ENCODE results near the gene CCNDBP1. TPM values are rescaled to one million over a fixed set of nuclear protein-coding genes. Genes with fewer than 3 reads are reported as not detected.
"Not testable (repeated sequence)": the region's sequence is repeated elsewhere in the genome, so short reads cannot be mapped to it uniquely, and the experiment has no call there.

The CCNDBP1 gene
- 62.0 TPM for total RNA-seq

DNA sequence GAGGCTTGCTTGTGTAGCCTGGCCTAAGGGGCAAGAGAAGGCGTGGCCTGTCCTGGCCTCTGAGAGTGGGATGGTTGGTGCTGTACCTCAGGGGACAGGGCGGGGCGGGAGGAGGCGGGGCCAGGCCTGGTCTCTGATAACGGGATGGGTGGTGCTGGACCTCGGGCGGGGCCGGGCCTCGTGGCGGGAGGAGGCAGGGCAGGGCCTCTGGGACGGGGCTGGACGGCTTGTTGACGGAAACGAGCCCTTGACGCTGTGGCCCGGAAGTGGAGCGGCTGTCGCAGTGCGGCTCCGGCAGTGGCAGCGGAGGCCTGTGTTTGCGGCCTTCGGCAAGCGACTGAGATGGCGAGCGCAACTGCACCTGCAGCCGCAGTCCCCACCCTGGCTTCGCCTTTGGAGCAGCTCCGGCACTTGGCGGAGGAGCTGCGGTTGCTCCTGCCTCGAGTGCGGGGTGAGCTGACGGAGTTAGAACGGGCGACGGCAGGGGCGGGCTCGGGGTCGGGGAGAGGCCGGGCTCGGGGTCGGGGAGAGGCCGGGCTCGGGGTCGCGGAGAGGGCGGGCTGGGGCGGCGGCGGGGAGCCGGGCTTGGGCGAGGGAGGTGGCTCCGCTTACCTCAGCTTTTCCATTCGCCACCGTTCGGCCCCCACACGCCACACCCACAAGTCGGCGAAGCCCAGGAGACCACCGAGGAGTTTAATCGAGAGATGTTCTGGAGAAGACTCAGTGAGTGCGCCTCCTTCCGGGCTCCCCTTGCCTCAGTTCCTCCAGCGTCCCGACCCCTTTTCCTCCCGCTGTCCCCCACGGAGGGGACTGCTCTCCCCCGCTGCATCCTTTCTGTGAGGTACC, at the start of gene CCNDBP1:
Gene CCNDBP1, plus strand, starts transcription at position 247 of the 846 bp plus-strand sequence. Its CDS starts 96 bp downstream, at position 343.
- peak; percentile 94 for DNase-seq (ENCODE audit: low spot score)

- DNase-seq (ENCODE audit: low spot score) = no peak
These were observed 41.8 kb upstream of the CCNDBP1 start for GRCh38 chr15:43143203-43143941.

- no peak for DNase-seq (ENCODE audit: low spot score)
These were observed 40.7 kb upstream of the CCNDBP1 start for GRCh38 chr15:43144512-43144911.

- DNase-seq (ENCODE audit: low spot score) = no peak
These were observed 39.0 kb upstream of the CCNDBP1 start for GRCh38 chr15:43146184-43146583.

- DNase-seq (ENCODE audit: low spot score) = no peak
These were observed 34.8 kb upstream of the CCNDBP1 start for GRCh38 chr15:43150191-43150929.

DNA sequence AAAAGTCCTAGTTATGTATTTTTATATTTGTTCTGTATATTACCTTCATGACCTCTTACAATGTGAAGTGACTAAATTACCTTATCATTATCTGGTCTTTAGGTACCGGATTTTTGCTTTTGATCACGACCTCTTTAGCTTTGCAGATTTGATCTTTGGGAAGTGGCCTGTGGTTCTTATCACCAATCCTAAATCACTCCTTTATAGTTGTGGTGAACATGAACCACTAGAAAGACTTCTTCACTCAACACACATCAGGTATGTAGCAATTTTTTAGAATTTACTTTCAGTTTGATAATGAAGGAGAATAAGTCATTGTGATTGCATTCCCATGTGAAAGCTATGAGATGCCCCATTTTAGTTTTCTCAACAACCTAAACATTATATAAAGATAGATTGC, 33.5 kb upstream of the CCNDBP1 start:
- no peak for DNase-seq (ENCODE audit: low spot score)

- DNase-seq (ENCODE audit: low spot score) = no peak
These were observed 31.9 kb upstream of the CCNDBP1 start for GRCh38 chr15:43153269-43153668.

GRCh38 chr15:43165801-43166325, 19.3 kb upstream of the CCNDBP1 start:
- no peak for DNase-seq (ENCODE audit: low spot score)

DNA sequence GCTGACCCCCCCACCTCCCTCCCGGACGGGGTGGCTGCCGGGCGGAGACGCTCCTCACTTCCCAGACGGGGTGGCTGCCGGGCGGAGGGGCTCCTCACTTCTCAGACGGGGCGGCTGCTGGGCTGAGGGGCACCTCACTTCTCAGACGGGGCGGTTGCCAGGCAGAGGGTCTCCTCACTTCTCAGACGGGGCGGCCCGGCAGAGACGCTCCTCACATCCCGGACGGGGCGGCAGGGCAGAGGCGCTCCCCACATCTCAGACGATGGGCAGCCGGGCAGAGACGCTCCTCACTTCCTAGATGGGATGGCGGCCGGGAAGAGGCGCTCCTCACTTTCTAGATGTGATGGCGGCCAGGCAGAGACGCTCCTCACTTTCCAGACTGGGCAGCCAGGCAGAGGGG, 17.9 kb upstream of the CCNDBP1 start:
- not testable (repeated sequence) for DNase-seq (ENCODE audit: low spot score)

DNA sequence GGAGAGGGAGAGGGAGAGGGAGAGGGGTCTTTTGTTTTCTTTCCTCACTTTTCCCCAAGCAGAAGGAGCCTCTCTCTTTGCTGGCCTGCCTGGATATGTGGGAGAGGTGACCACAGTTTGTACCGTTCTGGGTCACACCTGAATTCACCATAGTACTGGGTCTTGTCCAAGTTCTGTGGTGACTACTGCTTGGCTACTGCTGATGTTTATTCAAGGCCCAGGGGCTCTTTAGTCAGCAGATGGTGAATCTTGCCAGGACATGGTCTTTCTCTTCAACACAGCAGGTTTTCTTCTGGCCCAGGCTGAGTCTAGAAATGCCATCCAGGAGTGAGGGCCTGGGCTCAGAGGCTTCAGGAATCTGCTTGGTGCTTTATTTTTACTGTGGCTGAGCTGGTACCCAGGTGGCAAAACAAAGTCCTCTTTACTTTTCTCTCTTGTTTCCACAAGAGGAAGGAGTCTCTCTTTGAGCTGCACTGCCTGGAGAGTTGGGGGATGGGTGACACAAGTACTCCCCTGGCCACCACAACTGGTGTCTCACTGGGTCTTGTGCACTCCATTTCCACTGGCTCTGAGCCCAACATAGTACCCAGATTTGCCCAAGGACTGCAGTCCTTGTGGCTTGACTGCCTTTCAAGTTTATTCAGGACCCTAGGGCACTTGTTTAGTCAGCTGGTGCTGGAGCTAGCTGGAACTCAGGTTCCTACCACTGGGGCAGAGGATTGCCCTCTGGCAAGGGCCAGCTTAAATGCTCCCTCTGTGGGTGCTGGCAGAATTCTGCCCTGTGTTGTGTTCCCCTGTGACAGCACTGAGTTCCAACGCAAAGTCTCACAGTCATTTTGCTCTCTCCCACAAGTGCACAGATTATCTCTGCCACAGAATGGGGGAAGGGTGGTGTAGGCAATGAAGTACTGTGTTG, 16.8 kb upstream of the CCNDBP1 start:
- no peak for DNase-seq (ENCODE audit: low spot score)

- no peak for DNase-seq (ENCODE audit: low spot score)
These were observed 15.3 kb upstream of the CCNDBP1 start for GRCh38 chr15:43169888-43170287.

- not testable (repeated sequence) for DNase-seq (ENCODE audit: low spot score)
These were observed 9.4 kb upstream of the CCNDBP1 start for GRCh38 chr15:43175656-43176309.

- DNase-seq (ENCODE audit: low spot score) = not testable (repeated sequence)
These were observed 8.1 kb upstream of the CCNDBP1 start for GRCh38 chr15:43177147-43177546.

GRCh38 chr15:43183270-43183669, 1.9 kb upstream of the CCNDBP1 start:
- DNase-seq (ENCODE audit: low spot score) = no peak

DNA sequence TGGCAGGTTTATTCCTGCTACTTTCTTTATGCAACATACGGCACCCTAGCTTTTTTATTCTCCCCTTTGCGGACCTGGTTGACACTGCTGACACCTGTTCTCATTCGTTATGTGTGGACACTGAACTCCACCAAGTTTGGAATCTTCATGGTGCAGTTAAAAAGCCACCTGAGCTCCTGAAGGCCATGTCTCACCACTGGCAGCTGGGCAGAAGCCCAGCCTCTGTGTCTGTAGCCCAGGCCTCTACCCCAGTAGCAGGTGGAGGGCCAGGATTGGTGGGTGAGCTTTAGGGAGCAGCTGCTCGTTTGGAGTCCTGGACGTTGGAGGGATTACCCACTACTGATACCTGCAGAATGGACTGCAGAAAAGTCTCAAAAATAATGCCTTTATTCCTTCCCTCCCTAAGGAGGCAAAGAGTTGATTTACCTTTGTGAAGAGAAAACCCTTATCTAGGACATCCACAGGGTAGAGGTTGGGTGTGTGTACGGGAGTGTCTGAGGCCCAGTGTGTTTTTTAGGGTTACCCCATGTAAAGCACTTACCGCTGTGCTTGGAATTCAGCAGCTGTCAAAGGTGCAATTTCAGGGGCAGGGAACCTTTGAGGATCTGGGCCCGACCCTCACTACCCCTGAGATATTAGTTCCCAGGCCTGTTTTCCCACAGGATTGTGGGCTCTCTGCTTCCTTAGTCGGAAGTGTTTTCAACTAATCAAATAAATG, 637 bp upstream of the CCNDBP1 start:
- DNase-seq (ENCODE audit: low spot score) = no peak

DNA sequence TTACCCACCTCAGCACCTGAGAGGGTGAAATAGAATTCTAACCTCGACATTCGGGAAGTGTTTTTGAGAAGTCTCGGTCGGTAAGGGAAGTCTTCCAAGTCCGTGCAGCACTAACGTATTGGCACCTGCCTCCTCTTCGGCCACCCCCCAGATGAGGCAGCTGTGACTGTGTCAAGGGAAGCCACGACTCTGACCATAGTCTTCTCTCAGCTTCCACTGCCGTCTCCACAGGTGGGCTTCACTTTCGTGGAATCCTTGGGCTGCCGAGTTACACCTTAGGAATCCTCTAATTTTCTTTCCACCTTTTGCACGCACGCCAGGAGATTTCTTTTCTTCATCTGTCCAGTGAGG, 775 bp downstream of the CCNDBP1 start:
- DNase-seq (ENCODE audit: low spot score) = no peak

- no peak for DNase-seq (ENCODE audit: low spot score)
These were observed 2.4 kb downstream of the CCNDBP1 start for GRCh38 chr15:43187544-43188155.

DNA sequence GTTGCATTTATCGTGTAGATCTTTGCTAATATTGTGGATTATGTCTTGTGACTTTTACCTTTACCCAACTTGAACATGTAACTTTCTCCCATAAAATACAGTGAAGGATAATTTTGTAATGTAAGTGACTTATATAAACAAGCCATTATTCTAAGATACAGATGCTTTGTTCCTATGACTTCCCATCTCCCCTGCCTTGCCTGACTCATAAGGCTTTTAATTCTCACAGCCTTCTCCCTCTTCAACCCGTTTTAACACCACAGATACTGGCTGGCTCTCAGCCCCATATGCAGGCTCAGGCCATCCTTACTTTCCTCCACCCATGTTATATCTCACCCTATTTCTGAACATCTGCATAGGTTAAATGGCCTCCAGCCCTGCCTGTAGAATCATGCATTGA, 4.1 kb downstream of the CCNDBP1 start:
- DNase-seq (ENCODE audit: low spot score) = no peak

- DNase-seq (ENCODE audit: low spot score) = no peak
These were observed 5.0 kb downstream of the CCNDBP1 start for GRCh38 chr15:43190178-43190577.

Measured in mucosa of gallbladder (tissue), 1 donor.